Ammon's horn (tissue), 1 donor: ENCODE results near the gene DNAJC5.
A peak's percentile ranks its signal among the peaks of the same experiment; 100 is the strongest.
"Not testable (repeated sequence)": the region's sequence is repeated elsewhere in the genome, so short reads cannot be mapped to it uniquely, and the experiment has no call there.

ENCODE experiments used
- DNase-seq: peaks from one replicate; pipeline ENCODE4 v3.0.0-alpha.2; 2016; ENCODE audit warnings: low spot score

DNAJC5 gene

GRCh38 chr20:63894358-63895201 lies at the start of gene DNAJC5:
Gene DNAJC5 (plus strand): TSS chr20:63895126. CDS start chr20:63928346, 33,220 bp downstream.
- DNase-seq = peak; percentile 97

GRCh38 chr20:63846128-63846771 lies 48.7 kb upstream of the DNAJC5 start:
- no peak for DNase-seq

- DNase-seq = no peak
These were observed 48.1 kb upstream of the DNAJC5 start for GRCh38 chr20:63846888-63847236.

- DNase-seq = no peak
These were observed 47.5 kb upstream of the DNAJC5 start for GRCh38 chr20:63847237-63848002.

DNA sequence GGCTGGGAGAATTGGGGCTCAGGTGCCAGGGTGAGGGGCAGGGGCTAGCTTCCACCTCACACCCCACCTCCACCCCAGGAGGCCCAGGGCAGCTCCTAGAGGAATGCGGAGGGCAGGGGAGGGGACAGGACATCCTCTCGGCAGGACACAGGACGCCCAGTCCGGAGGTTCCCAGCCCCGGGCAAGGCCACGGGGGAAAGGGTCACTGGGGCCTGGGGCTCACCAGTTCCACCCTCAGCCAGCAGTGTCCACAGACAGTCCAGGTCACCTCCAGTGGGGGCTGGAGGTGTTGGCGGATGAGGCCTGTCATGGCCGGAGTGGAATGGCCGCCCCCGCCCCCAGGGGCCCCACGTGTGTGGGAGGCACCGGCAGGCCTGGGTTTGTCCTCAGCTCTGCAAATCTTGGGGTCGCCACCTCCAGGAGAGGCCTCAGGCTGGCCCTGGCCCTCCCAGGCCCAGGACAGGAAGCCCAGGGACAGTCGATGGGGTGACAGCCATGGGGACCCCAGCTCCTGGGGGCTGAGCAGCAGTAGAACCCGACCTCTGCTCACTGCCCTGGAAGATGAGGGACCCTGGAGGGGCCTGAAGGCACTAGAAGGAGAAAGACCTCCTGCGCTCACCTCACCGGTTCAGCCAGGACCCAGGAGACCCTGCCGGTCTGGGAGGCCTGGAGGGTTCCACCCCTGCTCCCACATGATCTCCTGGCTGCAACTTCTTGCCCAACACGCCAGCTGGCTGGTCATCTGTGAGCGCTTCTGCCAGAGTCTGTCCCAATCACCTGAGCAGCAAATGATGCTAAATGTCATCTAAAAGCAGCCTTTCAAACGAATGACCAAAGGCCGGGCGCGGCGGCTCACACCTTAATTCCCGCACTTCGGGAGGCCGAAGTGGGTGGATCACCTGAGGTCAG lies 46.7 kb upstream of the DNAJC5 start:
- no peak for DNase-seq

GRCh38 chr20:63850689-63851547 lies 44.0 kb upstream of the DNAJC5 start:
- no peak for DNase-seq

DNA sequence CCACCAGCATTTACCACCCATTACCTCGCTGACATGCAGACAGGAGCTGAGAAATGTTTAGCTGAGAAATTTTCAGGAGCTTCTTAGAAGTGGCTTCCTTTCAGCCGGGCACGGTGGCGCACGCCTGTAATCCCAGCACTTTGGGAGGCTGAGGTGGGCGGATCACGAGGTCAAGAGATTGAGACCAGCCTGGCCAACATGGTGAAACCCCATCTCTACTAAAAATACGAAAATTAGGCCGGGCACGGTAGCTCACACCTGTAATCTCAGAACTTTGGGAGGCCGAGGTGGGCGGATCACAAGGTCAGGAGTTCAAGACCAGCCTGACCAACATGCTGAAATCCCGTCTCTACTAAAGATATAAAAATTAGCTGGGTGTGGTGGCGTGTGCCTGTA lies 43.4 kb upstream of the DNAJC5 start:
- not testable (repeated sequence) for DNase-seq

- not testable (repeated sequence) for DNase-seq
These were observed 41.2 kb upstream of the DNAJC5 start for GRCh38 chr20:63853733-63854068.

GRCh38 chr20:63854069-63854765 lies 40.7 kb upstream of the DNAJC5 start:
- no peak for DNase-seq

GRCh38 chr20:63854766-63855362 lies 40.1 kb upstream of the DNAJC5 start:
- DNase-seq = no peak

DNA sequence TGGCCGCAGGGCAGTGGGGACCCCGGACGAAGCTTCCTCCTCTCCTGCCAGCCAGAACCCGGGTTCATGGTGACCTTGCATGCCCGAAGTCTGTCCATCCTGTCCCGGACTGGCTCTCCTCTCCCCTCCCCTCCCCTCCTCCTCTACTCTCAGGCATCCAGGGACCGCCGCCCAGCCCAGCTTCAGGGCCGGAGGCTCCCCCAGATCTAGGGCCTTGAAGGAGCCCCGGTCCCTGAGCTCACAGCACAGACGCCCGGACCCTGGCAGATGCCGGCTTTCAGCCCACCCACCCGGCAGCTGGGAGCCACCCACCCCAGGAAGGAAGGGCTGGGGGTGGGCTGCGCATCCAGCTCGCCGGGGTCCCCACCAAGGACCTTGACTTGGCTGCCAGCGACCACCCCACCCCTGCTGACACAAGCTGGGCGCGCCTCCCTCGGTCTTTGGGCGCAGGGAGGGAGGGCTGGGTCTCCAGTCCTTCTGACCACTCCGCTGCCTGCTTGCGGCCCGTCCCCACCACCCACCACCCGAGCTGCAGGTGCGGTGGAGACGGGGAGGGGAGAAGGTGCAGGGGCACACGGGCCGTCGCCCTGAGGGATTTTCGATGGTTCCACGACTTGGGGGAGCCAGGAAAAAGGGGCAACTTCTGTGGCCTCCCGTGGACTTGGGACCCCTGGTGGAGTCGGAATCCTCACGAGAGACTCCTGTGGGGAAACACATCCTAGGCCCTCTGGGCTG lies 39.4 kb upstream of the DNAJC5 start:
- no peak for DNase-seq

- no peak for DNase-seq
These were observed 38.8 kb upstream of the DNAJC5 start for GRCh38 chr20:63856098-63856511.

DNA sequence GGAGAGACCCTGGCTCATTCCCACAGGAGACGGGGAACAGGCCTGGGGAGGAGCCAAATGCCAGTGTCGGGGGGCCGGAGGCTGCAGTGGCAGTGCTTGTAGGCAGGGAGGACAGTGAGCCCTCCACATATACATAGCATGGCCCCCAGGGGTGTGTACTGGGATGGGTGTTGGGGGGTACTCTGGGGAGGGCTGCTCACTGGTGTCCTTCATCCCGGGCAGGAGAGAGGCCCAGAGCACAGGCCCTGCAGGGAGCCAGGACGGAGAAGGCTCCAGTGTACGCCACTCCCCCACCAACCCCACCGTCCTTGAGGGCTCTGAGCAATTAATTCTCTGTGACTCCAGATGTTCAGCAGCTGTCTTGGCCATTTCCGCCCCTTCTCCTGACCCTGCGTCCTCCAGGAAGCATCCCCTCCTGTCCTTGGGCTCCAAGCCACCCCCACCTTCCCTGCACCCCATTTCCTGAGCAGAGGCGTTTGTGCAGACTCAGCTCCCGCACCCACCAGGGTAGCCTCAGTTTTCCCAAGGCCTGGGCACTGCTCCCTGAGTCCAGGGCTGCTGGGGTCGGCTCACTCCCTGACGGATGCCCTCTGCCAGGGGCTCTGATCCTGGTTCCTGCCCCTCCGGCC lies 37.0 kb upstream of the DNAJC5 start:
- no peak for DNase-seq

DNA sequence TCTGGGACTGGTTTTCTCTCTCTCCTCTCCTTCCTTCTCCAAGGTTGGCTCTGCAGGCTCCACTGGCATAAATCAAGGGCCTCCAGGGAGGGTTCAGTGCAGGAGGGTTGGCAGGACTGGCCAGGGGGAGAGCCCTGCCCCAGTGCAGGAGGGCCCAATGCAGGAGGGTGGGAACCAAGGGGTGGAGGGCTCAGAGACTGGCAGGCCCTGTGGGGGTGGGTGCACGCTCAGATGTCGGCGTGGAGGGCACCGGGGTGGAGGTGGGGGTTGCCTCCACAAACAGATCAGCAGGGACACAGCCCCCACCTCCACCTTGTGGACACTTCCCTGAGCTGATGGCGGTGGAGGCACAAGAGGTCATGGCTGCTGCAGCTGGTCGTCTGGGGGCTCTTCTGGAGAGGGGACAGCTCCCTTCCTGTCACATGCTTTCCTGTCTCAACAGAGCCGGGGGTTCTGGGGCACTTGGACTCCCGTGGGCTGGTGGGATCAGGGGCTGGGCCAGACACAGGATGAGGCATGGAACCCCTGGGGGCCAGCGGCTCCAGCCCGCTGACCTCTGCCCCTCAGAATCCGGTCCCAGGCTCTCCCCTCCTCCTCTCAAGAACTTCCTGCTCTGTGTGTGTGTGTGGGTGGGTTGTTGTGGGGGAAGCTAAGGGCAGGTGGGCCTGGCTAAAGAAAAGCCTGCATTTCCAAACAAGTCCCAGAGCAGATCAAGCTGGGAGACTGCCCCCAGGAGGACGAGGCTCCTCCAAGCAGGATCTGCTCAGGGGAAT lies 36.3 kb upstream of the DNAJC5 start:
- DNase-seq = no peak

DNA sequence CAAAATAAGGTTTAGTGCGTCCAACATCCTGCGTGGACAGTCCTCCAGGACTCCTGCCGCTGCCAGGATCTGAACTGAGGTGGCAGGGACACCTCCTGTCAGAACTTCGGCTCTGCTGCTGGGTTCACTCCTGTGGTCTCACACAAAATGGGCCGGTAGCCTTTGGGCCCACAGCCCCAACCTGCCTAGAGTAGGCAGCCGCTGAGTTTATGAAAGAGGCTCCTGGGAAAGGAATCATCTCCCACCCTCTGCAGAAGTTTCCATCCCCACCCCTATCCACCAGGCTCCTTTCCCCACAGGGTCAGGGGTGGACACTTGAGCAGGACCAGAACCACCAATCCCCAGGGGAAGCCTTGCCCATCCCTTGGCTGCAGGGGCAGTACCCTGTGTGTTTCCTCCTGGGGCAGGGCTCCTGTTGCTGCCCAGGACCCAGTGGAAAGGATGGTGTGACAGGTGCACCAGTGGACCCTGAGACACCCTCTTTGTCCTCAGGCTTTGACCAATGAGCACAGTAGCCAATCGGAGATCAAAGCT lies 35.7 kb upstream of the DNAJC5 start:
- DNase-seq = no peak

GRCh38 chr20:63860325-63861051 lies 34.4 kb upstream of the DNAJC5 start:
- no peak for DNase-seq
